NCI-H1092 (cell line): ENCODE data around the gene NPTX2.
"Not testable (repeated sequence)": the region's sequence is repeated elsewhere in the genome, so short reads cannot be mapped to it uniquely, and the experiment has no call there.

Experiments used
- DNase-seq: peaks from one replicate; lab custom pipeline; 2025; lab: John Stamatoyannopoulos, UW

Gene NPTX2

GRCh38 chr7:98617051-98617959, at the start of gene NPTX2:
Gene NPTX2, plus strand, starts transcription at chr7:98617285. Its CDS starts 177 bp downstream, at chr7:98617462.
- DNase-seq, result peak; percentile 85

GRCh38 chr7:98567991-98568390, 49.1 kb upstream of the NPTX2 start:
- DNase-seq, result no peak

- peak; percentile 58 for DNase-seq
These were observed 48.2 kb upstream of the NPTX2 start for GRCh38 chr7:98568891-98569290.

- peak; percentile 58 for DNase-seq
These were observed 47.3 kb upstream of the NPTX2 start for GRCh38 chr7:98569691-98570337.

- DNase-seq, result no peak
These were observed 46.1 kb upstream of the NPTX2 start for GRCh38 chr7:98571006-98571405.

- DNase-seq, result no peak
These were observed 45.1 kb upstream of the NPTX2 start for GRCh38 chr7:98571986-98572385.

GRCh38 chr7:98572716-98573115, 44.4 kb upstream of the NPTX2 start:
- DNase-seq, result not testable (repeated sequence)

- no peak for DNase-seq
These were observed 43.3 kb upstream of the NPTX2 start for GRCh38 chr7:98573816-98574215.

GRCh38 chr7:98575878-98576277, 41.2 kb upstream of the NPTX2 start:
- DNase-seq, result no peak

- DNase-seq, result no peak
These were observed 32.3 kb upstream of the NPTX2 start for GRCh38 chr7:98584830-98585229.

GRCh38 chr7:98591926-98592325, 25.2 kb upstream of the NPTX2 start:
- no peak for DNase-seq

GRCh38 chr7:98594348-98594747, 22.7 kb upstream of the NPTX2 start:
- no peak for DNase-seq

GRCh38 chr7:98594787-98595186, 22.3 kb upstream of the NPTX2 start:
- no peak for DNase-seq

GRCh38 chr7:98598846-98599615, 18.1 kb upstream of the NPTX2 start:
- DNase-seq, result no peak

- no peak for DNase-seq
These were observed 17.2 kb upstream of the NPTX2 start for GRCh38 chr7:98599886-98600285.

- DNase-seq, result no peak
These were observed 14.2 kb upstream of the NPTX2 start for GRCh38 chr7:98602755-98603398.

- no peak for DNase-seq
These were observed 13.7 kb upstream of the NPTX2 start for GRCh38 chr7:98603399-98603788.

- DNase-seq, result no peak
These were observed 3.3 kb upstream of the NPTX2 start for GRCh38 chr7:98613601-98614425.

GRCh38 chr7:98616381-98617050, 569 bp upstream of the NPTX2 start:
- peak; percentile 36 for DNase-seq

GRCh38 chr7:98617960-98618418, 904 bp downstream of the NPTX2 start:
- DNase-seq, result no peak
